OCI-LY7 (cell line): Measurements from ENCODE around the gene SLC25A11. TPM values are rescaled to one million over a fixed set of nuclear protein-coding genes. Genes with fewer than 3 reads are reported as not detected.

ENCODE experiments used
- Bru-seq: library from RNA; stranded (reverse); fragments of 400-500 nt; gene quantifications from one replicate; lab custom pipeline; 2021; lab: Mats Ljungman, UMichigan
- BruChase-seq, 2 experiments: library from RNA; stranded (reverse); fragments of 400-500 nt; gene quantifications; one replicate each; lab custom pipeline; 2021; lab: Mats Ljungman, UMichigan
- BruUV-seq: library from RNA; stranded (reverse); fragments of 400-500 nt; replicated peaks from 2 replicates; lab custom pipeline; 2021; lab: Mats Ljungman, UMichigan
- CTCF ChIA-PET: fragments of 300-600 bp; sonication (Branson Sonifier 250); formaldehyde crosslinking; loops from one replicate; lab custom pipeline; 2022; ENCODE audit warnings: antibody characterized with exemption; ENCODE audit not compliant: unreplicated experiment; lab: Charles Lee
- POLR2A ChIA-PET: fragments of 300-600 bp; sonication (Branson Sonifier 250); formaldehyde crosslinking; loops from one replicate; lab custom pipeline; 2022; ENCODE audit warnings: antibody characterized with exemption; lab: Charles Lee
- DNase-seq: peaks from one replicate; pipeline ENCODE4 v3.0.0-alpha.2; 2015; ENCODE audit warnings: low spot score
- H2AFZ ChIP-seq: fragments of 200-600 bp; sonication (generic), shearing (Covaris generic); 2 replicates; pipeline ENCODE4 v1.6.1; 2014; ENCODE audit warnings: mild to moderate bottlenecking, antibody characterized with exemption, low read length, moderate library complexity
- H3K27ac ChIP-seq: fragments of 200-600 bp; sonication (generic); 2 replicates; pipeline ENCODE4 v1.5.1; 2014; ENCODE audit warnings: mixed run types, low read depth, mild to moderate bottlenecking, moderate library complexity, low read length, inconsistent platforms; ENCODE audit not compliant: poor library complexity, severe bottlenecking
- H3K36me3 ChIP-seq: fragments of 200-600 bp; sonication (generic); 2 replicates; pipeline ENCODE4 v1.6.1; 2014; ENCODE audit warnings: mild to moderate bottlenecking, antibody characterized with exemption, low read length, moderate library complexity, mixed read lengths; ENCODE audit not compliant: insufficient read depth
- H3K4me1 ChIP-seq: fragments of 200-600 bp; sonication (generic); 2 replicates; pipeline ENCODE4 v1.5.1; 2014; ENCODE audit warnings: mild to moderate bottlenecking, low read length; ENCODE audit not compliant: insufficient read depth, poor library complexity, severe bottlenecking
- H3K4me2 ChIP-seq: fragments of 200-600 bp; sonication (generic); 2 replicates; pipeline ENCODE4 v1.6.1; 2014; ENCODE audit warnings: mild to moderate bottlenecking, low read length
- H3K4me3 ChIP-seq: fragments of 200-600 bp; sonication (generic); 2 replicates; pipeline ENCODE4 v1.5.1; 2014; ENCODE audit warnings: mild to moderate bottlenecking, low read depth, low read length; ENCODE audit not compliant: poor library complexity, severe bottlenecking
- H3K79me2 ChIP-seq: fragments of 200-600 bp; sonication (generic); 2 replicates; pipeline ENCODE4 v1.6.1; 2016; ENCODE audit warnings: low read depth, mild to moderate bottlenecking, low read length, moderate library complexity, mixed read lengths; ENCODE audit not compliant: insufficient read depth
- H3K9me2 ChIP-seq: fragments of 200-600 bp; sonication (generic); 2 replicates; pipeline ENCODE4 v1.6.1; 2016; ENCODE audit warnings: mild to moderate bottlenecking, low read length, mixed read lengths; ENCODE audit not compliant: insufficient read depth
- H3K9me3 ChIP-seq: fragments of 200-600 bp; sonication (generic); 2 replicates; pipeline ENCODE4 v1.6.1; 2014; ENCODE audit warnings: mild to moderate bottlenecking, mixed run types, low read length, mixed read lengths
- H4K20me1 ChIP-seq: fragments of 200-600 bp; sonication (generic); 2 replicates; pipeline ENCODE4 v1.6.1; 2014; ENCODE audit warnings: mild to moderate bottlenecking, antibody characterized with exemption, low read length, moderate library complexity, mixed read lengths; ENCODE audit not compliant: insufficient read depth
- CTCF ChIP-seq: fragments of 200-600 bp; sonication (generic); conservative IDR thresholded peaks from 2 replicates; pipeline ENCODE4 v1.5.1; 2014; ENCODE audit warnings: mild to moderate bottlenecking, antibody characterized with exemption, low read length, moderate library complexity, mixed read lengths
- EZH2phosphoT487 ChIP-seq: fragments of 200-600 bp; sonication (generic); IDR thresholded peaks from 2 replicates; pipeline ENCODE4 v1.6.1; 2018; ENCODE audit warnings: low read depth, borderline replicate concordance, mild to moderate bottlenecking, mixed run types, antibody characterized with exemption, low read length, moderate library complexity, mixed read lengths
- intact Hi-C: fragments of 100-400 bp; cut with micrococcal nuclease; formaldehyde crosslinking; loops from one replicate; pipeline ENCODE4 v1.10.0; 2022; ENCODE audit not compliant: unreplicated experiment
- long read RNA-seq: library from polyadenylated mRNA; stranded (forward); transcript quantifications from one replicate; pipeline ENCODE4 v2.0.0, GENCODE V29; 2022
- total RNA-seq, 2 experiments: library from RNA; depleted of rRNA in 1 of 2; stranded (reverse); fragments of >200 nt in 1 of 2; shearing (Covaris generic) in 1 of 2; gene quantifications; 2 replicates each; pipeline ENCODE4 v1.2.3, GENCODE V29; 2014 to 2022

SLC25A11 gene
- 59.6 and 80.6 TPM in 2 replicates for total RNA-seq (2014; rRNA removed; shearing (Covaris generic))
- 66.8 and 68.2 TPM in 2 replicates for total RNA-seq (2022)
- Bru-seq, nascent RNA: percentile 76 among the genes with signal in this experiment
- percentile 83 among the genes with signal in this experiment for BruChase-seq, experiment 1, labeled RNA remaining after a 6-hour chase
- BruChase-seq, experiment 2, labeled RNA remaining after a 2-hour chase: percentile 78 among the genes with signal in this experiment
- long read RNA-seq, transcript SLC25A11-201 (8 exons, 1,897 nt): major isoform, 191 of 228 reads
- long read RNA-seq, partial matches to known transcripts: 3 of 228 reads
- long read RNA-seq, other reads (novel, unspliced or antisense): 32 of 228 reads

DNA sequence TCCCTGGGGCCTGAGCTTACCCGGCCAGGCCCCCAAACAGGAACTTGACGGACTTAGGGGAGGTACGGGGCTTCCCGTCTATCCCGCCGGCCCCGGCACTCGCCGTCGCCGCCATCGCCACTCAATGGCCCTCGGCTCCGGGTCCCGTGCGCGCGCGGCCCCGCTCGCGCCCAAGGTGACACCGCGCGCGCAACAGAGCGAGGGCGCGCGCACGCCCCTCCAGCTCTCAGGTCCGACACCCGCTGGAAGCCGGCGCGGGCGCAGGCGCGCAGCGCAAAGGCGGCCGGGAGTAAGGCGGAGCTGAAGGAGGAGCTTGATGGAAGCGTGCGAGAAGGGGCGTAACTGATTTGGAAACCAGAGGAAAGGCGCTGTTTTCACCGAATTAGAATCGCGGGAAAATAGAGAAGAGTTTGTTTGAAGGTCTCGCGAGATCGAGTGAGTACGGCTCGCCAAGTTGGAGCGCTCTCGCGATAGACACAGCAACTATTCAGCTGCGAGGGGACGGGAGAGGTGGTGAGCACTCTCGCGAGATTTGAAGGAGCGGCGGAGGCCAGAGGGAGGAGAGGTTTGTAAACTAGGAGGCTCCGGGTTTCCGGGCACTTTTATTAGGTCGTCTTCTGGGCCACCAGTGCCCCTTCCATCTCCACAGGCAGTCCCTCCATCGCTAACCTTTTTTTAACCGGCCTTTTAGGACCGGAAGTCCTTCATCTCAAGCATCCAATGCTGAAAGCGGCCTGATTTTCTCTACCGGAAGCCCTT lies at the start of gene SLC25A11, which contains the start of gene RNF167:
TSS of gene SLC25A11 (minus strand) at position 251 of the 759 bp plus-strand sequence. CDS start at position 115, 136 bp downstream.
TSS of gene RNF167 (plus strand) at position 473 of the 759 bp plus-strand sequence. CDS start 642 bp downstream, outside the sequence.
- no TSS peak for BruUV-seq
- peak within 1 kb of the TSS; percentile 95 for H3K4me3 ChIP-seq
- TF ChIP-seq CTCF (no peak), EZH2phosphoT487 (no peak)
- no peaks in the 10 kb centered on the region for H3K9me3 ChIP-seq
- peak within 1 kb of the TSS; percentile 90 for H3K27ac ChIP-seq
- peaks cover 49% of the 10 kb centered on the region for H3K4me1 ChIP-seq
- 0 out of 2 replicates have a peak, but pooled peaks cover 1% of the 10 kb centered on the region for H4K20me1 ChIP-seq
- H3K4me2 ChIP-seq: peak within 1 kb of the TSS; percentile 97
- DNase-seq: peak; percentile 100
- peaks cover 77% of the 10 kb centered on the region for H3K36me3 ChIP-seq
- intact Hi-C loops: loop anchor here (10.0 kb wide), 1 partner anchor 255 kb away; the partner anchor contains the start of gene ZNF594
- no peaks in the 10 kb centered on the region for H3K9me2 ChIP-seq
- H2AFZ ChIP-seq: peak within 1 kb of the TSS; percentile 53
- peaks cover 56% of the 10 kb centered on the region for H3K79me2 ChIP-seq
- CTCF ChIA-PET: no interaction called here
- POLR2A ChIA-PET: interaction anchor here (0.6 to 2.4 kb wide), 9 partner anchors 11 to 1033 kb away, joined by 3 to 20 read pairs (median 4); partner anchors contain the start of genes ENO3 and SPAG7

DNA sequence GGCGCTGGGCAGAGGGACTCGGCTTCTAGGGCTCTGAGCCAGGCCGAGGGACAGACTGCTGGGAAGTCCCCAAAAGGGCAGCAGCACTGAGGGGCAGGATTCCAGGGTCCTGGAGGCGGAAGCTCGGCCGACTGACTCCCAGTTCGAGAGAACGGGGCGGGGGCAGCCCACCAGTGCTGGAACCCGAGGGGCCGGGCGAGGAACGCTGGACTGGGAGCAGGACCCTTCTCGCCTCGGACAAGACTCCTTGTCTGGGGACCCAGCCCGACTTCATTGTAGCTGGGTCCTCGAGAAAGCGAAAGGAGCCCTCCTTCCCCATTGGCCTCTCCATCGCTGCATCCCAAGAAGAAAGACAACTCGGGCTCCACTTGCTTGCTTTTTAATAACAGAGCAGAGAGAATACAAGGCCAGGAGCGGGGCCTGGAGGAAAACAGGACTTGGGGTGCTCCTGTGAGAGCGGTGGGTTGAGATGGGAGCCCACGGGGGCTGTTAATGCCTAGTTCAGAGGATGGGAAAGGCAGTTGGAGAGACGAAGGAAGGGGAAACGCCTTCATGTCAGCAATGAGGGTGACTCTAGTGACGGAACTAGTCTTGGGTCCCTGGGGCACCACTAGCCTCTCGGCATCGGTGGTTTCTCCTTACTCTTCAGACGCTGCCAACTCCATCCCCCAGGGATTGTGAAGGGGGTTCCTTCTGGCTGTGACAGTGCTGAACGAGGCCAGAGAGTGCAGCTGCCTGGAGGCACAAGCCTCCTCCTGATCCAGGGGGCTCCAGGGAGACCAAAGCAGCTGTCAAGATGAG lies 48.1 kb upstream of the SLC25A11 start:
- no peak for TF ChIP-seq CTCF
- TF ChIP-seq EZH2phosphoT487: no peak
- ChIA-PET POLR2A (interaction anchor here (1.1 to 3.3 kb wide), 3 partner anchors 17 to 29 kb away, joined by 3 to 10 read pairs (median 5); partner anchors contain the start of gene SPAG7), CTCF (interaction anchor here (1.3 kb wide), 1 partner anchor 10 kb away, joined by 4 read pairs; no protein-coding TSS in a partner anchor)
- BruUV-seq: TSS peak; percentile 74
- Histone ChIP-seq H2AFZ (peak overlapping the region; percentile 83), H3K4me2 (peak overlapping the region; percentile 99), H3K9me3 (no peaks in the 10 kb centered on the region), H3K79me2 (peaks cover 3% of the 10 kb centered on the region; the same call in 1 of the 2 replicates), H3K27ac (peak overlapping the region; percentile 48), H3K4me3 (peak overlapping the region; percentile 93), H3K9me2 (no peaks in the 10 kb centered on the region), H4K20me1 (no peaks in the 10 kb centered on the region), H3K4me1 (peaks cover 27% of the 10 kb centered on the region), H3K36me3 (peaks cover 4% of the 10 kb centered on the region; the same call in 1 of the 2 replicates)
- DNase-seq: peak; percentile 47
- intact Hi-C loops: loop anchor here (2.0 to 5.0 kb wide), 3 partner anchors 31 to 81 kb away; no protein-coding TSS in a partner anchor
